SK-N-MC (cell line): Measurements from ENCODE around the gene GLB1L3.
A peak's percentile ranks its signal among the peaks of the same experiment; 100 is the strongest.

Source experiments
- DNase-seq: peaks from one replicate; pipeline ENCODE4 v3.0.0-alpha.2; 2011; ENCODE audit warnings: low read depth, low spot score
- H3K27ac ChIP-seq: fragments of 200-600 bp; sonication (generic); 2 replicates; pipeline ENCODE4 v1.5.1; 2016; ENCODE audit warnings: mixed run types
- H3K36me3 ChIP-seq: fragments of 200-600 bp; sonication (generic); 2 replicates; pipeline ENCODE4 v1.6.1; 2017; ENCODE audit warnings: antibody characterized with exemption, low read length, mixed read lengths; ENCODE audit not compliant: insufficient read depth
- H3K4me3 ChIP-seq: fragments of 200-600 bp; sonication (generic); 2 replicates; pipeline ENCODE4 v1.5.1; 2016
- H3K9ac ChIP-seq: fragments of 200-600 bp; sonication (generic); 2 replicates; pipeline ENCODE4 v1.8.0; 2017; ENCODE audit warnings: mixed run types, mixed read lengths; ENCODE audit not compliant: insufficient read length
- H3K9me3 ChIP-seq: fragments of 200-600 bp; sonication (generic); 2 replicates; pipeline ENCODE4 v1.6.1; 2017; ENCODE audit warnings: low read depth, mild to moderate bottlenecking, antibody characterized with exemption, low read length, moderate library complexity, mixed read lengths
- EZH2 ChIP-seq: fragments of 200-600 bp; sonication (generic); IDR thresholded peaks from one replicate; pipeline ENCODE4 v1.6.1; 2017; ENCODE audit warnings: antibody characterized with exemption
- FOXP2 ChIP-seq: optimal IDR thresholded peaks from 2 replicates; pipeline ENCODE3; 2011; ENCODE audit warnings: mild to moderate bottlenecking, moderate library complexity; ENCODE audit not compliant: insufficient read depth; ENCODE audit errors: extremely low read length, control extremely low read depth
- POLR2AphosphoS5 ChIP-seq: IDR thresholded peaks from 2 replicates; pipeline ENCODE4 v1.6.1; 2012; ENCODE audit warnings: mild to moderate bottlenecking, low read depth, low read length, borderline replicate concordance

GLB1L3 gene

DNA sequence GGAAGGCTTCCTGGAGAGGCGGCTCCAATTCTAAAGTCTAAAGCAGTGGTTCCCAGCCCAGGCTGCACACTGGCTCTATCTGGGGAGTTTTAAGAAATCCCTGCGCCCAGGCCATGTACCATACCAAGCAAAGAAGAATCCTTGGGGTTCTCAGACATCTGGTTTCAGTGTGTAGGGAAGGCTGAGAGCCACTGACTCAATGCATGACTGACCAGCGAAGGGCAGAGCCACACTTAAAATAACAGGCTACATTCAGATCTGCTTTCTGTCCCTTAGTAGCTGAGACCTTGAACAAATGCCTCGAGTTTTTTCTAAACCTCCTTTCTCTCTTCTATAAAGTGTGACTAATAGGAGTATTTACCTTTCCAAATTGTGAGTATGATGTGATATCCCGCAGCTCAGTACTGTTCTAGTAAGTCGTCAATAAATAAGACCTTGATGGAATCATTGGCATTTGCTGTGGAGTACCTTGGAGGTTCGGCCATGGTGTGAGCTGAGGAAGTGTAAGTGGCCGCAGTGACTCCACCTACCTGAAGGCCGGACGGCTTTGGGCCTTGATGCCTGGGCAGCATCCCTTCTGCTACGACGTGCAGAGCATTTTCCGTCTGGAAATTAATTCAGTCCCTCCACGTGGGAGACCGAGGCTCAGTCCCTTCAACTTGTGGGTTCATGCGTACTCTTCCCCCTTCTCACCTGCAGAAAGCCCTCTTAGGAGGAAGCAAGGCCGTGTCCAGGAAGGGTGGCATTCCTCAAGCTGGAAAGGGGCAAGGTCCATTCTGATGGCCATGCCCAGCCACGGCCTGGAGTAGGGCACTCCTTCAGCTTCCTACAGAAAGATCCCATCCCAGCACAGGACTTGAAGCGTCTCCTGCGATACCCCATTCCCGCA, 80.7 kb downstream of the GLB1L3 start:
- no peak for TF ChIP-seq EZH2
- TF ChIP-seq FOXP2: no peak
- no peak for TF ChIP-seq POLR2AphosphoS5
- no peak overlapping the region for H3K27ac ChIP-seq
- no peaks in the 10 kb centered on the region for H3K9me3 ChIP-seq
- no peak for DNase-seq
- H3K36me3 ChIP-seq: peaks cover 28% of the 10 kb centered on the region
- H3K9ac ChIP-seq: no peak overlapping the region
- no peak overlapping the region for H3K4me3 ChIP-seq

GRCh38 chr11:134357545-134357839, 81.3 kb downstream of the GLB1L3 start:
- no peak for DNase-seq
- H3K9me3 ChIP-seq: no peaks in the 10 kb centered on the region
- no peak for TF ChIP-seq EZH2
- no peak for TF ChIP-seq FOXP2
- no peak for TF ChIP-seq POLR2AphosphoS5
- no peak overlapping the region for H3K9ac ChIP-seq
- H3K4me3 ChIP-seq: no peak overlapping the region
- no peak overlapping the region for H3K27ac ChIP-seq
- H3K36me3 ChIP-seq: peaks cover 28% of the 10 kb centered on the region; the same call in 1 of the 2 replicates

- Histone ChIP-seq H3K27ac (no peak overlapping the region), H3K36me3 (peaks cover 23% of the 10 kb centered on the region; the same call in 1 of the 2 replicates), H3K9me3 (no peaks in the 10 kb centered on the region), H3K9ac (no peak overlapping the region), H3K4me3 (no peak overlapping the region)
- TF ChIP-seq POLR2AphosphoS5: no peak
- no peak for TF ChIP-seq FOXP2
- TF ChIP-seq EZH2: no peak
- no peak for DNase-seq
Observed at GRCh38 chr11:134358165-134358855, 82.1 kb downstream of the GLB1L3 start.

DNA sequence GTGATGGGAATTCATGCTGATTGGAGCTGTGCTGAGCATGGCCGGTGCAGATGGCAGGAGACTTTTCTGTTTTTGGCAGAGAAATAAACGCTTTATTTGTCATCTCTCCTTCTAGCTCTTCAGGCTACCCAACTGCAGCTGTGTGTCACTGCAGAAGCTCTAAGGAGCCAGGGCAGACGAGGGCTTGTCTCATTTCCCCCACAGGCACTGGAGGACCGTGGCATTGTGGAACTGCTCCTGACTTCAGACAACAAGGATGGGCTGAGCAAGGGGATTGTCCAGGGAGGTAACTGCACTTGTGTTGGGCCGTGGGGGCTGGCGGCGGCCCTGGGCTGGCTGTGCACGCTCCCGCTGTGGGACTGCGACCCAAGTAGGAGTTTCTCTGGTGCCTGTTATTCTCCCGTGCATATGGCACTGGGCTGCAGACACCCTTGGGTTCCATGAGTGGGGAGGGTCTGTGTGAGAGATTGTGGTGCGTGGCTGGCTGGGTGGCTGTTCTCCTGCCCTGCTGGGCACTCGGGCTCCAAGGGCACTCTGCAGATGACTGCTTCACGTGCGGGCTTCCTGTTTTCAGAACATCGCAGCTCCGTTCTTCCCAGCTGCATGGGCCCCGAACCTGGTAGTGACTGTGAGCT, 82.8 kb downstream of the GLB1L3 start:
- Histone ChIP-seq H3K9me3 (no peaks in the 10 kb centered on the region), H3K9ac (no peak overlapping the region), H3K4me3 (no peak overlapping the region), H3K36me3 (peaks cover 19% of the 10 kb centered on the region; the same call in 1 of the 2 replicates), H3K27ac (no peak overlapping the region)
- no peak for DNase-seq
- no peak for TF ChIP-seq POLR2AphosphoS5
- TF ChIP-seq FOXP2: no peak
- TF ChIP-seq EZH2: no peak

DNA sequence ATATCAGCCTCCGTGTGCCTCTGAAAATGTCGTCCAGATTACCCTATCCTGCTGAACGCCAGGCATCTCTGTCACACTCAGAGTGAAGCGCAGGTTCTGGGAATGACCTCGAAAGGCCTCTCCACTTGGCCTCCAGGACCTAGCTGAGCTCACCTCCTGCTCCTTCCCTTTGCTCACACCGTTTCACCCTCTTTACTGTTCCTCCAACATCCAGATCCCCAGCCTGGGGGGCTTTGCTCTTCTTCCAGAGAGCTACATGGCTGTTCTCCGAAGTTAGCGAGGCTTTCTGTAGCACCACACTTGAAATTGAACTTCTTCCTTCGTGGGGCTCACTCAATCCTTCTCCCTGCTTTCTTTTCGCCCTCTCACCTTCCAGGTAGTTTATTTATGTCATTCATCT, 83.5 kb downstream of the GLB1L3 start:
- Histone ChIP-seq H3K36me3 (peaks cover 18% of the 10 kb centered on the region; the same call in 1 of the 2 replicates), H3K4me3 (no peak overlapping the region), H3K9me3 (no peaks in the 10 kb centered on the region), H3K27ac (peak overlapping the region; percentile 78; the same call in 1 of the 2 replicates), H3K9ac (peak overlapping the region; percentile 14)
- no peak for DNase-seq
- TF ChIP-seq POLR2AphosphoS5 (no peak), EZH2 (no peak), FOXP2 (no peak)

- H3K36me3 ChIP-seq: peaks cover 18% of the 10 kb centered on the region; the same call in 1 of the 2 replicates
- no peak for TF ChIP-seq EZH2
- no peak for TF ChIP-seq POLR2AphosphoS5
- no peak for TF ChIP-seq FOXP2
- peak overlapping the region; percentile 14 for H3K9ac ChIP-seq
- H3K9me3 ChIP-seq: no peaks in the 10 kb centered on the region
- no peak overlapping the region for H3K4me3 ChIP-seq
- peak; percentile 40 for DNase-seq
- peak overlapping the region; percentile 78; the same call in 1 of the 2 replicates for H3K27ac ChIP-seq
Observed at GRCh38 chr11:134360050-134360835, 84.1 kb downstream of the GLB1L3 start.

- DNase-seq: no peak
- Histone ChIP-seq H3K9ac (no peak overlapping the region), H3K27ac (no peak overlapping the region), H3K36me3 (peaks cover 10% of the 10 kb centered on the region; the same call in 1 of the 2 replicates), H3K9me3 (no peaks in the 10 kb centered on the region), H3K4me3 (no peak overlapping the region)
- TF ChIP-seq FOXP2: no peak
- TF ChIP-seq POLR2AphosphoS5: no peak
- TF ChIP-seq EZH2: no peak
Observed at GRCh38 chr11:134361661-134362060, 85.5 kb downstream of the GLB1L3 start.
